ENCODE results near the gene ICA1. TPM values are rescaled to one million over a fixed set of nuclear protein-coding genes. Genes with fewer than 3 reads are reported as not detected.
"Not testable (repeated sequence)": the region's sequence is repeated elsewhere in the genome, so short reads cannot be mapped to it uniquely, and the experiment has no call there.

The ICA1 gene
- total and polyA plus RNA-seq, 4 donors = 1.4 to 22.7 (median 8.1) TPM

- no peak for DNase-seq (ENCODE audit: low spot score)
- H3K9me3 ChIP-seq (ENCODE audit: control insufficient read depth in 4 of 4, low read length in 3 of 4) = no peaks in the 10 kb centered on the region
- 97% methylated on average over 12 of the region's 12 CpGs for WGBS
- no peak overlapping the region for H3K4me3 ChIP-seq (ENCODE audit: low read depth in 1 of 3, low read length in 3 of 3)
- peaks cover 0 to 4% (median 0%) of the 10 kb centered on the region in 4 donors for H3K36me3 ChIP-seq (ENCODE audit: control insufficient read depth in 4 of 4, insufficient read depth in 3 of 4, low read depth in 1 of 4, low read length in 3 of 4)
- H3K27ac ChIP-seq (ENCODE audit: low read depth in 1 of 2, low read length in 2 of 2) = no peak overlapping the region
- peaks cover 0 to 2% (median 0%) of the 10 kb centered on the region in 4 donors for H3K4me1 ChIP-seq (ENCODE audit: control insufficient read depth in 4 of 4, insufficient read depth in 4 of 4, low read length in 3 of 4)
- TF ChIP-seq HNF4A (conservative IDR thresholded peaks at IDR 0.05) (no peak), CTCF (IDR thresholded peaks at IDR 0.05; ENCODE audit: low read depth, low read length, missing input control) (no peak), RXRA (IDR thresholded peaks at IDR 0.05) (no peak), NR2F2 (IDR thresholded peaks at IDR 0.05) (no peak), ATF3 (IDR thresholded peaks at IDR 0.05) (no peak), EGR1 (IDR thresholded peaks at IDR 0.05; ENCODE audit: low read depth in 2 of 2) (no peak)
- H3K27me3 ChIP-seq (ENCODE audit: control insufficient read depth in 4 of 4, insufficient read depth in 4 of 4, low read length in 3 of 4) = no peaks in the 10 kb centered on the region
- no peak overlapping the region for H3K9ac ChIP-seq (ENCODE audit: low read depth in 1 of 2, low read length in 2 of 2)
Observed at GRCh38 chr7:8064828-8065227, 197.1 kb downstream of the ICA1 start.

DNA sequence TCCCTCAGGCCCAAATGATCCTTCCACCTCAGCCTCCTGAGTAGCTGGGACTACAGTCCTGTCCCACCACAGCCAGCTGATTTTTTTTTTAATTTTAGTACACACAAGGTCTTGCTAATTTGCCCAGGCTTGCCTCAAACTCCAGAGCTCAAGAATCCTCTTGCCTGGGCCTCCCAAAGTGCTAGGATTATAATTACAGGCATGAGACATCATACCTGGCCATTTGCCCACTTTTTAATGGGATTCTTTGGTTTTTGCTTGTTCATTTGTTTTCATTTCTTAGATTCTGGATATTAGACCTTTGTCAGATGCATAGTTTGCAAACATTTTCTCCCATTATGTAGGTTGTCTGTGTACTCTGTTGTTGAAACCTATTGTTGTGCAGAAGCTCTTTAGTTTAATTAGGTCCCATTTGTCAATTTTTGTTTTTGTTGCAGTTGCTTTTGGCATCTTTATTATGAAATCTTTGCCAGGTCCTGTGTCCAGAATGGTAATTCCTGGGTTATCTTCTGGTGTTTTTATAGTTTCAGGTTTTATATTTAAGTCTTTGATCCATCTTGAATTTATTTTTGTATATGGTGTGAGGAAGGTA, 198.2 kb downstream of the ICA1 start:
- TF ChIP-seq RAD21 (IDR thresholded peaks at IDR 0.05) = no peak
- TF ChIP-seq CTCF (IDR thresholded peaks at IDR 0.05; ENCODE audit: low read depth, low read length, missing input control) = no peak
- TF ChIP-seq HNF4A (conservative IDR thresholded peaks at IDR 0.05) = no peak
- TF ChIP-seq, protein P1, sequence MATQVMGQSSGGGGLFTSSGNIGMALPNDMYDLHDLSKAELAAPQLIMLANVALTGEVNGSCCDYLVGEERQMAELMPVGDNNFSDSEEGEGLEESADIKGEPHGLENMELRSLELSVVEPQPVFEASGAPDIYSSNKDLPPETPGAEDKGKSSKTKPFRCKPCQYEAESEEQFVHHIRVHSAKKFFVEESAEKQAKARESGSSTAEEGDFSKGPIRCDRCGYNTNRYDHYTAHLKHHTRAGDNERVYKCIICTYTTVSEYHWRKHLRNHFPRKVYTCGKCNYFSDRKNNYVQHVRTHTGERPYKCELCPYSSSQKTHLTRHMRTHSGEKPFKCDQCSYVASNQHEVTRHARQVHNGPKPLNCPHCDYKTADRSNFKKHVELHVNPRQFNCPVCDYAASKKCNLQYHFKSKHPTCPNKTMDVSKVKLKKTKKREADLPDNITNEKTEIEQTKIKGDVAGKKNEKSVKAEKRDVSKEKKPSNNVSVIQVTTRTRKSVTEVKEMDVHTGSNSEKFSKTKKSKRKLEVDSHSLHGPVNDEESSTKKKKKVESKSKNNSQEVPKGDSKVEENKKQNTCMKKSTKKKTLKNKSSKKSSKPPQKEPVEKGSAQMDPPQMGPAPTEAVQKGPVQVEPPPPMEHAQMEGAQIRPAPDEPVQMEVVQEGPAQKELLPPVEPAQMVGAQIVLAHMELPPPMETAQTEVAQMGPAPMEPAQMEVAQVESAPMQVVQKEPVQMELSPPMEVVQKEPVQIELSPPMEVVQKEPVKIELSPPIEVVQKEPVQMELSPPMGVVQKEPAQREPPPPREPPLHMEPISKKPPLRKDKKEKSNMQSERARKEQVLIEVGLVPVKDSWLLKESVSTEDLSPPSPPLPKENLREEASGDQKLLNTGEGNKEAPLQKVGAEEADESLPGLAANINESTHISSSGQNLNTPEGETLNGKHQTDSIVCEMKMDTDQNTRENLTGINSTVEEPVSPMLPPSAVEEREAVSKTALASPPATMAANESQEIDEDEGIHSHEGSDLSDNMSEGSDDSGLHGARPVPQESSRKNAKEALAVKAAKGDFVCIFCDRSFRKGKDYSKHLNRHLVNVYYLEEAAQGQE (IDR thresholded peaks at IDR 0.05) = no peak
- TF ChIP-seq YY1 (IDR thresholded peaks at IDR 0.05) = no peak
- TF ChIP-seq FOXA2 (IDR thresholded peaks at IDR 0.05) = no peak
- TF ChIP-seq GABPA (IDR thresholded peaks at IDR 0.05 in 1 of 2, conservative IDR thresholded peaks at IDR 0.05 in 1 of 2) = no peak
- TF ChIP-seq ATF3 (IDR thresholded peaks at IDR 0.05) = no peak
- H3K4me3 ChIP-seq (ENCODE audit: low read depth in 1 of 3, low read length in 3 of 3) = no peak overlapping the region
- no peak overlapping the region for H3K9ac ChIP-seq (ENCODE audit: low read depth in 1 of 2, low read length in 2 of 2)
- H3K27me3 ChIP-seq (ENCODE audit: control insufficient read depth in 4 of 4, insufficient read depth in 4 of 4, low read length in 3 of 4) = no peaks in the 10 kb centered on the region
- no peaks in the 10 kb centered on the region for H3K9me3 ChIP-seq (ENCODE audit: control insufficient read depth in 4 of 4, low read length in 3 of 4)
- DNase-seq (ENCODE audit: low spot score) = no peak
- peaks cover 0 to 4% (median 0%) of the 10 kb centered on the region in 4 donors for H3K36me3 ChIP-seq (ENCODE audit: control insufficient read depth in 4 of 4, insufficient read depth in 3 of 4, low read depth in 1 of 4, low read length in 3 of 4)
- H3K4me1 ChIP-seq (ENCODE audit: control insufficient read depth in 4 of 4, insufficient read depth in 4 of 4, low read length in 3 of 4) = no peaks in the 10 kb centered on the region
- H3K27ac ChIP-seq (ENCODE audit: low read depth in 1 of 2, low read length in 2 of 2) = no peak overlapping the region

GRCh38 chr7:8063300-8063699, 198.7 kb downstream of the ICA1 start:
- H3K9me3 ChIP-seq (ENCODE audit: control insufficient read depth in 4 of 4, low read length in 3 of 4); H3K27me3 ChIP-seq (ENCODE audit: control insufficient read depth in 4 of 4, insufficient read depth in 4 of 4, low read length in 3 of 4); H3K4me1 ChIP-seq (ENCODE audit: control insufficient read depth in 4 of 4, insufficient read depth in 4 of 4, low read length in 3 of 4); H3K27ac ChIP-seq (ENCODE audit: low read depth in 1 of 2, low read length in 2 of 2); H3K36me3 ChIP-seq (ENCODE audit: control insufficient read depth in 4 of 4, insufficient read depth in 3 of 4, low read depth in 1 of 4, low read length in 3 of 4); H3K9ac ChIP-seq (ENCODE audit: low read depth in 1 of 2, low read length in 2 of 2); H3K4me3 ChIP-seq (ENCODE audit: low read depth in 1 of 3, low read length in 3 of 3); DNase-seq (ENCODE audit: low spot score): not testable (repeated sequence)
- 96% methylated on average over 5 of the region's 5 CpGs for WGBS
